Sigmoid colon (tissue), 4 donors: ENCODE measurements around the gene SCN4A.

ENCODE experiments used
- EP300 ChIP-seq, 4 donors: sonication (generic); formaldehyde crosslinking; IDR thresholded peaks; one replicate each; pipeline ENCODE4 v1.6.1; 2017; ENCODE audit warnings: antibody characterized with exemption in 4 of 4
- POLR2AphosphoS5 ChIP-seq, 4 donors: sonication (generic); formaldehyde crosslinking; IDR thresholded peaks; one replicate each; pipeline ENCODE4 v1.6.1; 2017; ENCODE audit warnings: antibody characterized with exemption in 4 of 4

- TF ChIP-seq POLR2AphosphoS5 (IDR thresholded peaks at IDR 0.05) (no peak), EP300 (IDR thresholded peaks at IDR 0.05) (no peak)
These were observed 14.8 kb upstream of the SCN4A start for GRCh38 chr17:63987221-63988126.
